HG02840 (cell line): ENCODE results near the gene PINK1.

Experiments used
- ATAC-seq: cut with Tn5 transposase; IDR thresholded peaks from one replicate; pipeline ENCODE4 v1.9.1; 2021; ENCODE audit warnings: mild to moderate bottlenecking, moderate library complexity, moderate number of reproducible peaks; ENCODE audit not compliant: unreplicated experiment, low FRiP score

The PINK1 gene

DNA sequence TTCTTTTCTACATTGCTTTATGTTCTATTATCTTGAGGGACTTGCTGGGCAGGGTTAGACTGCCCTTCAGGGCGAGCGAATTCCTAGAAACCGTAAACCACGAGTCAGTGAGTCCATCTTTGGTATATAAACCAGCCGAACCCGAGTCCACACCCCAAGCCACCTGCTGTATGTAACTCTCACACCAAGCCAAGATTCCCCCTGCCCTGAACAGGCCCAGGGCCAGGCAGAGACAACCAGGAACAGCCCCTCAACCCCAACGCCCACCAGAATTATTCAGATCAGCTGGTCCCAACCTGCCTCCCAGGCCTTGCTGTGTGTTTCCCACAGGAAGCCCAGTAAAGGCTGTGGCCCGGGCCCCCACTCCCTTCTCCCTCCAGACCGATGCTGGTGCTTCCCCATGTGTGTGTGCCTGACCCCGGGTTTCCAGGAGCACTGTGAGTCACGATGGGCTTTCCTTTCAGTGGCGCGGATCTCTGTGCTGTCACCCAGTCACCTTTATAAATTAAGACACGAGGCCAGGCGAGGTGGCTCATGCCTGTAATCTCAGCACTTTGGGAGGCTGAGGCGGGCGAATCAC lies 67.5 kb downstream of the PINK1 start:
- no peak for ATAC-seq
